CD4-positive, alpha-beta T cell (primary cell): ENCODE results near the gene TUBAL3. TPM values are rescaled to one million over a fixed set of nuclear protein-coding genes. Genes with fewer than 3 reads are reported as not detected.
A peak's percentile ranks its signal among the peaks of the same experiment; 100 is the strongest.

ENCODE experiments used
- ATAC-seq: fragments of 200-7000 bp; cut with Tn5 transposase; one replicate; pipeline ENCODE4 v1.10.0; 2022; ENCODE audit warnings: mild to moderate bottlenecking; ENCODE audit not compliant: poor library complexity
- CTCF ChIA-PET: fragments of 350-600 bp; sonication (Branson Sonifier 250); formaldehyde crosslinking; loops from one replicate; lab custom pipeline; 2021; ENCODE audit warnings: antibody characterized with exemption, inconsistent platforms; lab: Charles Lee
- POLR2A ChIA-PET: fragments of 350-600 bp; sonication (Branson Sonifier 250); formaldehyde crosslinking; loops from one replicate; lab custom pipeline; 2021; ENCODE audit warnings: antibody characterized with exemption, inconsistent platforms; lab: Charles Lee
- DNase-seq, 14 experiments: peaks; one replicate each; pipeline ENCODE4 v3.0.0-alpha.2; 2013 to 2020; ENCODE audit warnings: mixed read lengths in 2 of 14
- H3K27ac ChIP-seq, 2 donors: one replicate each; pipeline versions ENCODE4 v1.5.1 to v1.7.0; 2013; ENCODE audit warnings: low read length in 2 of 2, low read depth in 1 of 2, mild to moderate bottlenecking in 1 of 2
- H3K27me3 ChIP-seq, 2 experiments: 1 replicate in 1 of 2; 2 replicates in 1 of 2; pipeline versions ENCODE4 v1.6.1 to v1.7.0; 2013; ENCODE audit warnings: low read length in 2 of 2, control low read depth in 1 of 2, mild to moderate bottlenecking in 1 of 2, moderate library complexity in 1 of 2; ENCODE audit not compliant: insufficient read depth in 2 of 2, control insufficient read depth in 1 of 2
- H3K36me3 ChIP-seq: one replicate; pipeline ENCODE4 v1.6.1; 2013; ENCODE audit warnings: low read length, control low read depth; ENCODE audit not compliant: insufficient read depth
- H3K4me1 ChIP-seq: one replicate; pipeline ENCODE4 v1.6.1; 2013; ENCODE audit warnings: low read length, control low read depth; ENCODE audit not compliant: insufficient read depth
- H3K4me3 ChIP-seq: one replicate; pipeline ENCODE4 v1.5.1; 2013; ENCODE audit warnings: mild to moderate bottlenecking, low read length, moderate library complexity
- H3K9me3 ChIP-seq, 2 experiments: 1 replicate in 1 of 2; 2 replicates in 1 of 2; pipeline versions ENCODE4 v1.6.1 to v1.7.0; 2013; ENCODE audit warnings: low read length in 2 of 2, mild to moderate bottlenecking in 2 of 2, control low read depth in 1 of 2, moderate library complexity in 1 of 2; ENCODE audit not compliant: control insufficient read depth in 1 of 2, insufficient read depth in 1 of 2
- H3K27ac Mint-ChIP-seq: one replicate; pipeline ENCODE4 v1.8.0; 2020; ENCODE audit warnings: mixed read lengths
- H3K27me3 Mint-ChIP-seq: one replicate; pipeline ENCODE4 v1.8.0; 2021; ENCODE audit warnings: mixed read lengths
- H3K36me3 Mint-ChIP-seq: one replicate; pipeline ENCODE4 v1.8.0; 2021; ENCODE audit warnings: low read depth, mixed read lengths
- H3K4me1 Mint-ChIP-seq: one replicate; pipeline ENCODE4 v1.8.0; 2021; ENCODE audit warnings: low read depth, mixed read lengths
- H3K4me3 Mint-ChIP-seq: one replicate; pipeline ENCODE4 v1.8.0; 2020; ENCODE audit warnings: mild to moderate bottlenecking, mixed read lengths
- H3K9me3 Mint-ChIP-seq: one replicate; pipeline ENCODE4 v1.8.0; 2020; ENCODE audit warnings: mixed read lengths
- intact Hi-C, 2 experiments: fragments of 100-400 bp; cut with DNase I in 1 of 2; cut with micrococcal nuclease in 1 of 2; formaldehyde crosslinking; loops; one replicate each; pipeline versions ENCODE4 v1.15.1 to v1.9.0; 2023 to 2025; cut with DNase I, micrococcal nuclease
- total RNA-seq, 174 experiments: library from RNA in 2 of 174; stranded (reverse) in 2 of 174; gene quantifications; one replicate each; pipeline ENCODE4 v1.2.3 and lab custom pipeline; 2021 to 2026
- TF ChIP-seq, protein P1 (sequence below): fragments of 200-600 bp; IDR thresholded peaks from one replicate; pipeline ENCODE4 v1.8.0; 2022; ENCODE audit warnings: antibody characterized with exemption, mild to moderate bottlenecking

Gene TUBAL3
- total RNA-seq, 2 experiments from 2014 or later: not detected

DNA sequence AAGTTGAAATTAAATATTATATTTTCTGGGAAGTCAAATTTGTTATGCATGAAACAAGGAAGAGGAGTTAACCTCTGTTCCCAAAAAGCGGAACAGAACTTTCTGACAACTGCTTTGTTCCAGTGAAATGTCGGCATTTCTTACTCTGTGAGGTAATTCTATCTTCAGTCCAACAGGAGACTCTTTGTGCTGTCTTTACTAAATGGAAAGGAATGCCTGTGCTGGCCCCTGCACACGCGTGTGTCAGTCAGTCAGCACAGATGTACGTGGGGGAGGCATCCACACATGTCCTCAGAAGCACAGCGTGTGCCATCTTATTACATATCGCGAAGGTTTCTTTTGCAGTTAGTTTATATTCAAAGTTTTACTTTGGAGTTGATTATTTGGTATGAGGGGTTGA lies 45.2 kb upstream of the TUBAL3 start:
- TF ChIP-seq, protein P1, sequence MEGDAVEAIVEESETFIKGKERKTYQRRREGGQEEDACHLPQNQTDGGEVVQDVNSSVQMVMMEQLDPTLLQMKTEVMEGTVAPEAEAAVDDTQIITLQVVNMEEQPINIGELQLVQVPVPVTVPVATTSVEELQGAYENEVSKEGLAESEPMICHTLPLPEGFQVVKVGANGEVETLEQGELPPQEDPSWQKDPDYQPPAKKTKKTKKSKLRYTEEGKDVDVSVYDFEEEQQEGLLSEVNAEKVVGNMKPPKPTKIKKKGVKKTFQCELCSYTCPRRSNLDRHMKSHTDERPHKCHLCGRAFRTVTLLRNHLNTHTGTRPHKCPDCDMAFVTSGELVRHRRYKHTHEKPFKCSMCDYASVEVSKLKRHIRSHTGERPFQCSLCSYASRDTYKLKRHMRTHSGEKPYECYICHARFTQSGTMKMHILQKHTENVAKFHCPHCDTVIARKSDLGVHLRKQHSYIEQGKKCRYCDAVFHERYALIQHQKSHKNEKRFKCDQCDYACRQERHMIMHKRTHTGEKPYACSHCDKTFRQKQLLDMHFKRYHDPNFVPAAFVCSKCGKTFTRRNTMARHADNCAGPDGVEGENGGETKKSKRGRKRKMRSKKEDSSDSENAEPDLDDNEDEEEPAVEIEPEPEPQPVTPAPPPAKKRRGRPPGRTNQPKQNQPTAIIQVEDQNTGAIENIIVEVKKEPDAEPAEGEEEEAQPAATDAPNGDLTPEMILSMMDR: no peak
- no peak overlapping the region for H3K27ac ChIP-seq
- peaks cover 6% of the 10 kb centered on the region for H3K4me1 ChIP-seq
- no peak overlapping the region for H3K4me3 ChIP-seq
- ChIA-PET POLR2A (no interaction called here), CTCF (interaction anchor here (0.7 kb wide), 1 partner anchor 35 kb away, joined by 3 read pairs; no protein-coding TSS in a partner anchor)
- H3K36me3 Mint-ChIP-seq: peaks cover 38% of the 10 kb centered on the region
- H3K27me3 ChIP-seq: no peaks in the 10 kb centered on the region
- no peak overlapping the region for H3K27ac Mint-ChIP-seq
- H3K4me1 Mint-ChIP-seq: peaks cover 41% of the 10 kb centered on the region
- H3K36me3 ChIP-seq: peaks cover 16% of the 10 kb centered on the region
- H3K9me3 Mint-ChIP-seq: no peaks in the 10 kb centered on the region
- H3K9me3 ChIP-seq: no peaks in the 10 kb centered on the region
- ATAC-seq: no peak
- H3K4me3 Mint-ChIP-seq: peak overlapping the region; percentile 77
- no peaks in the 10 kb centered on the region for H3K27me3 Mint-ChIP-seq
- intact Hi-C loops: loop anchor here in 1 of 2 experiments (5.0 kb wide), 1 partner anchor 102 kb away; no protein-coding TSS in a partner anchor
- DNase-seq: peak in 1 of 14 experiments; percentile 16

DNA sequence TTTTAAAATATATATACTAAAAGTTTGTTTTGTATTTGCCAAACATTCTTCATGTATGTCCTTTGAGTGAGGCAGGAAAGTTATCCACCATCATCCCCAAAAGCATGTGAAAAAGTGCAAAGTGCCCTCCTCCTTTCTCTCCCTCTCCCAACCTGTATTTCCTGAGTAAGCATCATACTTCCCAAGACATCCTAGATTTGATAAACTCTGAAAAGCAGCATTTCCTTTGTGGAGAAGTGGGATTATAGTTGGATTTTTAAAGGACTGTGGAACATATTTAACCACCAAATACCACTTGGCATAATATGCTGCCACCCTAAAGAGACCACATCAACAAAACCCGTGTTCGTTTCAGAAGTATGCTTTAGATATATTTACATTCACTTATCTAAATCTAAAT lies 44.6 kb upstream of the TUBAL3 start:
- ChIA-PET CTCF (no interaction called here), POLR2A (no interaction called here)
- Mint-ChIP-seq H3K27ac (no peak overlapping the region), H3K4me3 (peak overlapping the region; percentile 58), H3K27me3 (no peaks in the 10 kb centered on the region), H3K9me3 (no peaks in the 10 kb centered on the region), H3K36me3 (peaks cover 32% of the 10 kb centered on the region), H3K4me1 (peaks cover 47% of the 10 kb centered on the region)
- Histone ChIP-seq H3K27me3 (no peaks in the 10 kb centered on the region), H3K4me3 (no peak overlapping the region), H3K9me3 (no peaks in the 10 kb centered on the region), H3K27ac (no peak overlapping the region), H3K4me1 (peaks cover 6% of the 10 kb centered on the region), H3K36me3 (peaks cover 10% of the 10 kb centered on the region)
- TF ChIP-seq, protein P1: no peak
- no peak for DNase-seq
- intact Hi-C loops: loop anchor here in 1 of 2 experiments (5.0 kb wide), 1 partner anchor 103 kb away; no protein-coding TSS in a partner anchor
- ATAC-seq: no peak

DNA sequence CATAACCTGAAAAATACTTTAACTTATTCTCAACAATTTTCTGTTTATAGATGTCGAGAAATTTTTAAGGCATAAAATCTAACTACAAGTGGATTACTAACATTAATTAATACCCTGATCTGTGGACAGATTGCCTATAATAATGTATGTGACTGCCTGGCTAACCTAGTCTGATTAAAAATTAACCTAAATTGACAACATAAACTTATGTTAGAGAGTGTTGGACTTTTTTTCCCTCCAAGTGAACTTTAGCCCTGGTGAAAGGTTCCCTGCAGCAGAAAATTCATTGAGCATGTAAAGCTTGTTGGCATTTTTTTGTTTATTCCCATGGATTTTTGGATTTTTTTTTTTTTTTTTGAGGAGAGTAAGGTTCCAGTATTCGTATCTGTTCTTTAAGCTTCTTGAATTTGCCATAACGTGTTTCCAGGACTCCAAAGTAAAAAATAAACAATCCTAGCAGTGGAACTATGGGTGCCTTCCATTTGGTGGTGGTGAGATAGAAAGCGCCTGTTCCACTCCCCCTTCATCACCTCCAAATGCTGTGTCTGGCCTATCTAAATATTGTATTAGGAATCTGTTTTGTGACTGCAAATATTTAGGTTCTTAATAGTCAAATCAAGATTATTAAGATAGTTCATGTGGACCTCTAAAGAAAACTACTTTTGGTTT lies 43.8 kb upstream of the TUBAL3 start:
- ChIA-PET POLR2A (interaction anchor here (1.2 to 2.9 kb wide), 6 partner anchors 8 to 175 kb away, joined by 3 to 32 read pairs (median 5); no protein-coding TSS in a partner anchor), CTCF (interaction anchor here (0.7 to 8.6 kb wide), 2 partner anchors 175 to 292 kb away, joined by 3 to 116 read pairs; no protein-coding TSS in a partner anchor)
- no peaks in the 10 kb centered on the region for H3K9me3 Mint-ChIP-seq
- H3K4me3 ChIP-seq: no peak overlapping the region
- DNase-seq (no peak), ATAC-seq (no peak)
- TF ChIP-seq, protein P1: no peak
- H3K4me3 Mint-ChIP-seq: peak overlapping the region; percentile 67
- peaks cover 6% of the 10 kb centered on the region for H3K4me1 ChIP-seq
- no peaks in the 10 kb centered on the region for H3K27me3 ChIP-seq
- intact Hi-C loops: loop anchor here in 1 of 2 experiments (5.0 kb wide), 1 partner anchor 104 kb away; no protein-coding TSS in a partner anchor
- H3K36me3 ChIP-seq: peaks cover 3% of the 10 kb centered on the region
- H3K27me3 Mint-ChIP-seq: no peaks in the 10 kb centered on the region
- peak overlapping the region; percentile 90 for H3K27ac Mint-ChIP-seq
- H3K9me3 ChIP-seq: no peaks in the 10 kb centered on the region
- H3K4me1 Mint-ChIP-seq: peaks cover 47% of the 10 kb centered on the region
- peaks cover 24% of the 10 kb centered on the region for H3K36me3 Mint-ChIP-seq
- H3K27ac ChIP-seq: no peak overlapping the region
